Measurements from ENCODE around the gene KLRG1. TPM values are rescaled to one million over a fixed set of nuclear protein-coding genes. Genes with fewer than 3 reads are reported as not detected.

KLRG1 gene
- polyA plus RNA-seq, 1 of the 3 experiments (the other 2 are of a cell fraction), result 5.1 TPM

DNA sequence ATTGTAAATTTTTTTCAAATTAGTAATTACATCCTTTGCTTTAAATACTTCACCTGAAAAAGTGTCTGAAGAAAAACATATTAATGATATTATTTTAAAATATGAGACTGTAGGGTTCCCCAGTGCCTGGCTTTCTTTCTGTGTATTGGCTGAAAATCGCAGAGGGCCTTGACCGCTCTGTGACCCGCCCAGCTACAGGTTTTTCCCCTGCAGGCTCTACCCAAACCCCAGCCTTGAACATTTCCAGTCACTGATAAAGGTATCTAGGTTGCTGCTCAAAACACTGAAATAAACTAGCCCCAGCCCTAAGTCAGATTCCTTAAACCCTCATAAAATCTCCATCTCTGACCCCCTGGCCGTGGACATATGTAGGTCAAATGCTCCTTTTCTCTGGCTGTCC, 11.9 kb downstream of the KLRG1 start (continued):
- TF ChIP-seq, protein P1, sequence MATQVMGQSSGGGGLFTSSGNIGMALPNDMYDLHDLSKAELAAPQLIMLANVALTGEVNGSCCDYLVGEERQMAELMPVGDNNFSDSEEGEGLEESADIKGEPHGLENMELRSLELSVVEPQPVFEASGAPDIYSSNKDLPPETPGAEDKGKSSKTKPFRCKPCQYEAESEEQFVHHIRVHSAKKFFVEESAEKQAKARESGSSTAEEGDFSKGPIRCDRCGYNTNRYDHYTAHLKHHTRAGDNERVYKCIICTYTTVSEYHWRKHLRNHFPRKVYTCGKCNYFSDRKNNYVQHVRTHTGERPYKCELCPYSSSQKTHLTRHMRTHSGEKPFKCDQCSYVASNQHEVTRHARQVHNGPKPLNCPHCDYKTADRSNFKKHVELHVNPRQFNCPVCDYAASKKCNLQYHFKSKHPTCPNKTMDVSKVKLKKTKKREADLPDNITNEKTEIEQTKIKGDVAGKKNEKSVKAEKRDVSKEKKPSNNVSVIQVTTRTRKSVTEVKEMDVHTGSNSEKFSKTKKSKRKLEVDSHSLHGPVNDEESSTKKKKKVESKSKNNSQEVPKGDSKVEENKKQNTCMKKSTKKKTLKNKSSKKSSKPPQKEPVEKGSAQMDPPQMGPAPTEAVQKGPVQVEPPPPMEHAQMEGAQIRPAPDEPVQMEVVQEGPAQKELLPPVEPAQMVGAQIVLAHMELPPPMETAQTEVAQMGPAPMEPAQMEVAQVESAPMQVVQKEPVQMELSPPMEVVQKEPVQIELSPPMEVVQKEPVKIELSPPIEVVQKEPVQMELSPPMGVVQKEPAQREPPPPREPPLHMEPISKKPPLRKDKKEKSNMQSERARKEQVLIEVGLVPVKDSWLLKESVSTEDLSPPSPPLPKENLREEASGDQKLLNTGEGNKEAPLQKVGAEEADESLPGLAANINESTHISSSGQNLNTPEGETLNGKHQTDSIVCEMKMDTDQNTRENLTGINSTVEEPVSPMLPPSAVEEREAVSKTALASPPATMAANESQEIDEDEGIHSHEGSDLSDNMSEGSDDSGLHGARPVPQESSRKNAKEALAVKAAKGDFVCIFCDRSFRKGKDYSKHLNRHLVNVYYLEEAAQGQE (IDR thresholded peaks at IDR 0.05; ENCODE audit: low read depth, low read length), result no peak
- no peak for TF ChIP-seq SMC3 (IDR thresholded peaks at IDR 0.05; ENCODE audit: low read depth, low read length)
- TF ChIP-seq MEF2A (IDR thresholded peaks at IDR 0.05; ENCODE audit: borderline replicate concordance, low read depth), result no peak
- no peak for TF ChIP-seq NFIC (IDR thresholded peaks at IDR 0.05; ENCODE audit: borderline replicate concordance)
- TF ChIP-seq FOXJ3 (CRISPR knock-in tag; IDR thresholded peaks at IDR 0.05), result no peak

DNA sequence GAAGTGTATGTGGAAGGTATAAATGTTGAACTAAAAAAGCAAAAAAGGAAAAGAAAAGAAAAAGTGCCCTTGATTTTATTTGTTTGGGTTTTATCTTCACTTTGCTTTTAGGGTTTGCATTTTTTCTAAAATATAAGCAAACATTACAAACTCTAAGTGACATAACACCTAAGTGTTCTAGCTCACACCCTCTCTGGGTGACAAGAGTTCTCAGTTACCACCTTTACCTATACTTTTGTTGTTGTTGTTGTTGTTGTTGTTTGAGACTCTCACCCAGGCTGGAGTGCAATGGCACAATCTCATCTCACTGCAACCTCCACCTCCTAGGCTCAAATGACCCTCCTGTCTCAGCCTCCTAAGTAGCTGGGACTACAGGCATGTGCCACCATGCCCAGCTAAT, 13.0 kb downstream of the KLRG1 start:
- Histone ChIP-seq H2AFZ (ENCODE audit: low read depth) (no peak overlapping the region), H3K9me2 (no peaks in the 10 kb centered on the region), H3K9me3 (no peaks in the 10 kb centered on the region), H3K4me3 (ENCODE audit: low read depth in 2 of 2, low read length in 1 of 2) (no peak overlapping the region), H4K20me1 (ENCODE audit: insufficient read depth) (no peaks in the 10 kb centered on the region), H3K79me2 (ENCODE audit: insufficient read depth) (no peaks in the 10 kb centered on the region), H3K4me2 (no peak overlapping the region), H3K9ac (no peak overlapping the region), H3K4me1 (ENCODE audit: control insufficient read depth in 1 of 2, insufficient read depth in 2 of 2, low read depth in 1 of 2, low read length in 1 of 2) (no peaks in the 10 kb centered on the region), H3K36me3 (replicated peaks in 1 of 2; ENCODE audit: control insufficient read depth in 1 of 2, insufficient read depth in 2 of 2, low read length in 1 of 2) (no peaks in the 10 kb centered on the region), H3K27ac (ENCODE audit: low read depth in 2 of 2, low read length in 1 of 2) (no peak overlapping the region), H3K27me3 (ENCODE audit: insufficient read depth) (no peaks in the 10 kb centered on the region), H3F3A (replicated peaks; ENCODE audit: insufficient read depth) (no peaks in the 10 kb centered on the region)
- TF ChIP-seq SMC3 (IDR thresholded peaks at IDR 0.05; ENCODE audit: low read depth, low read length), result no peak
- no peak for TF ChIP-seq NFIC (IDR thresholded peaks at IDR 0.05; ENCODE audit: borderline replicate concordance)
- TF ChIP-seq, protein P2, sequence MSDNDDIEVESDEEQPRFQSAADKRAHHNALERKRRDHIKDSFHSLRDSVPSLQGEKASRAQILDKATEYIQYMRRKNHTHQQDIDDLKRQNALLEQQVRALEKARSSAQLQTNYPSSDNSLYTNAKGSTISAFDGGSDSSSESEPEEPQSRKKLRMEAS (IDR thresholded peaks at IDR 0.05; ENCODE audit: low read depth), result no peak
- no peak for TF ChIP-seq JUND (IDR thresholded peaks at IDR 0.05)
- TF ChIP-seq, protein P3, sequence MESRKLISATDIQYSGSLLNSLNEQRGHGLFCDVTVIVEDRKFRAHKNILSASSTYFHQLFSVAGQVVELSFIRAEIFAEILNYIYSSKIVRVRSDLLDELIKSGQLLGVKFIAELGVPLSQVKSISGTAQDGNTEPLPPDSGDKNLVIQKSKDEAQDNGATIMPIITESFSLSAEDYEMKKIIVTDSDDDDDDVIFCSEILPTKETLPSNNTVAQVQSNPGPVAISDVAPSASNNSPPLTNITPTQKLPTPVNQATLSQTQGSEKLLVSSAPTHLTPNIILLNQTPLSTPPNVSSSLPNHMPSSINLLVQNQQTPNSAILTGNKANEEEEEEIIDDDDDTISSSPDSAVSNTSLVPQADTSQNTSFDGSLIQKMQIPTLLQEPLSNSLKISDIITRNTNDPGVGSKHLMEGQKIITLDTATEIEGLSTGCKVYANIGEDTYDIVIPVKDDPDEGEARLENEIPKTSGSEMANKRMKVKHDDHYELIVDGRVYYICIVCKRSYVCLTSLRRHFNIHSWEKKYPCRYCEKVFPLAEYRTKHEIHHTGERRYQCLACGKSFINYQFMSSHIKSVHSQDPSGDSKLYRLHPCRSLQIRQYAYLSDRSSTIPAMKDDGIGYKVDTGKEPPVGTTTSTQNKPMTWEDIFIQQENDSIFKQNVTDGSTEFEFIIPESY (IDR thresholded peaks at IDR 0.05; ENCODE audit: borderline replicate concordance, low read depth), result no peak
- no peak for TF ChIP-seq RFX5 (IDR thresholded peaks at IDR 0.05; ENCODE audit: low read length)
- TF ChIP-seq, protein P4, sequence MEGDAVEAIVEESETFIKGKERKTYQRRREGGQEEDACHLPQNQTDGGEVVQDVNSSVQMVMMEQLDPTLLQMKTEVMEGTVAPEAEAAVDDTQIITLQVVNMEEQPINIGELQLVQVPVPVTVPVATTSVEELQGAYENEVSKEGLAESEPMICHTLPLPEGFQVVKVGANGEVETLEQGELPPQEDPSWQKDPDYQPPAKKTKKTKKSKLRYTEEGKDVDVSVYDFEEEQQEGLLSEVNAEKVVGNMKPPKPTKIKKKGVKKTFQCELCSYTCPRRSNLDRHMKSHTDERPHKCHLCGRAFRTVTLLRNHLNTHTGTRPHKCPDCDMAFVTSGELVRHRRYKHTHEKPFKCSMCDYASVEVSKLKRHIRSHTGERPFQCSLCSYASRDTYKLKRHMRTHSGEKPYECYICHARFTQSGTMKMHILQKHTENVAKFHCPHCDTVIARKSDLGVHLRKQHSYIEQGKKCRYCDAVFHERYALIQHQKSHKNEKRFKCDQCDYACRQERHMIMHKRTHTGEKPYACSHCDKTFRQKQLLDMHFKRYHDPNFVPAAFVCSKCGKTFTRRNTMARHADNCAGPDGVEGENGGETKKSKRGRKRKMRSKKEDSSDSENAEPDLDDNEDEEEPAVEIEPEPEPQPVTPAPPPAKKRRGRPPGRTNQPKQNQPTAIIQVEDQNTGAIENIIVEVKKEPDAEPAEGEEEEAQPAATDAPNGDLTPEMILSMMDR (IDR thresholded peaks at IDR 0.05), result no peak
- TF ChIP-seq FOXM1 (IDR thresholded peaks at IDR 0.05; ENCODE audit: low read depth), result no peak
- no peak for TF ChIP-seq YY1 (IDR thresholded peaks at IDR 0.05; ENCODE audit: low read depth)
- no peak for DNase-seq
- CTCF ChIA-PET, result no interaction called here
- POLR2A ChIA-PET, result no interaction called here
